A673 (cell line): Measurements from ENCODE around the gene ATOSB. TPM values are rescaled to one million over a fixed set of nuclear protein-coding genes. Genes with fewer than 3 reads are reported as not detected.

Source experiments
- BruUV-seq: library from RNA; stranded (reverse); fragments of 400-500 nt; replicated peaks from 2 replicates; lab custom pipeline; 2021; lab: Mats Ljungman, UMichigan
- CTCF ChIA-PET: fragments of 300-600 bp; sonication (Branson Sonifier 250); formaldehyde crosslinking; loops from one replicate; lab custom pipeline; 2022; ENCODE audit warnings: antibody characterized with exemption; lab: Charles Lee
- POLR2A ChIA-PET: fragments of 300-600 bp; sonication (Branson Sonifier 250); formaldehyde crosslinking; loops from one replicate; lab custom pipeline; 2022; ENCODE audit warnings: antibody characterized with exemption; ENCODE audit not compliant: low non-redundant PET; lab: Charles Lee
- DNase-seq: peaks from one replicate; pipeline ENCODE4 v3.0.0-alpha.2; 2015; ENCODE audit warnings: low spot score
- H3K27ac ChIP-seq: fragments of 200-600 bp; sonication (generic); 2 replicates; pipeline ENCODE4 v1.5.1; 2016; ENCODE audit warnings: mixed run types, low read depth, mild to moderate bottlenecking, mixed read lengths, antibody characterized with exemption, low read length; ENCODE audit not compliant: poor library complexity, severe bottlenecking
- H3K27me3 ChIP-seq: fragments of 200-600 bp; sonication (generic); replicated peaks from 2 replicates; pipeline ENCODE4 v1.6.1; 2017; ENCODE audit warnings: mixed run types, low read depth, mild to moderate bottlenecking, mixed read lengths, antibody characterized with exemption, low read length; ENCODE audit not compliant: insufficient read depth, poor library complexity
- H3K36me3 ChIP-seq: fragments of 200-600 bp; sonication (generic); 2 replicates; pipeline ENCODE4 v1.6.1; 2016; ENCODE audit warnings: mixed run types, mild to moderate bottlenecking, mixed read lengths, antibody characterized with exemption, low read length; ENCODE audit not compliant: insufficient read depth, poor library complexity, severe bottlenecking
- H3K4me1 ChIP-seq: fragments of 200-600 bp; sonication (generic); 2 replicates; pipeline ENCODE4 v1.6.1; 2017; ENCODE audit warnings: mixed run types, mild to moderate bottlenecking, mixed read lengths, antibody characterized with exemption, low read length; ENCODE audit not compliant: insufficient read depth, poor library complexity, severe bottlenecking
- H3K4me3 ChIP-seq: fragments of 200-600 bp; sonication (generic); 2 replicates; pipeline ENCODE4 v1.5.1; 2016; ENCODE audit warnings: low read depth, mixed run types, mild to moderate bottlenecking, mixed read lengths, low read length; ENCODE audit not compliant: poor library complexity, severe bottlenecking
- H3K9me3 ChIP-seq: fragments of 200-600 bp; sonication (generic); 2 replicates; pipeline ENCODE4 v1.6.1; 2016; ENCODE audit warnings: mixed run types, low read depth, mild to moderate bottlenecking, mixed read lengths, antibody characterized with exemption, low read length; ENCODE audit not compliant: poor library complexity, severe bottlenecking
- EZH2 ChIP-seq: fragments of 200-600 bp; sonication (generic); IDR thresholded peaks from 2 replicates; pipeline ENCODE4 v1.6.1; 2017; ENCODE audit warnings: borderline replicate concordance, low read depth, mild to moderate bottlenecking, mixed read lengths, antibody characterized with exemption, low read length; ENCODE audit not compliant: poor library complexity, severe bottlenecking
- intact Hi-C: fragments of 100-400 bp; cut with micrococcal nuclease; formaldehyde crosslinking; loops from one replicate; pipeline ENCODE4 v1.10.0; 2022; ENCODE audit not compliant: unreplicated experiment
- total RNA-seq: library from RNA; stranded (reverse); gene quantifications from 2 replicates; pipeline ENCODE4 v1.2.3, GENCODE V29; 2021
- TF ChIP-seq, protein P1 (sequence below): fragments of 300-800, 200-600 bp; sonication (generic); conservative IDR thresholded peaks from 2 replicates; pipeline ENCODE4 v1.5.1; 2017; ENCODE audit warnings: low read depth, mild to moderate bottlenecking, antibody characterized with exemption, low read length, moderate library complexity, mixed read lengths

Gene ATOSB
- total RNA-seq, 1 experiment from 2014 or later, result 7.4 TPM

DNA sequence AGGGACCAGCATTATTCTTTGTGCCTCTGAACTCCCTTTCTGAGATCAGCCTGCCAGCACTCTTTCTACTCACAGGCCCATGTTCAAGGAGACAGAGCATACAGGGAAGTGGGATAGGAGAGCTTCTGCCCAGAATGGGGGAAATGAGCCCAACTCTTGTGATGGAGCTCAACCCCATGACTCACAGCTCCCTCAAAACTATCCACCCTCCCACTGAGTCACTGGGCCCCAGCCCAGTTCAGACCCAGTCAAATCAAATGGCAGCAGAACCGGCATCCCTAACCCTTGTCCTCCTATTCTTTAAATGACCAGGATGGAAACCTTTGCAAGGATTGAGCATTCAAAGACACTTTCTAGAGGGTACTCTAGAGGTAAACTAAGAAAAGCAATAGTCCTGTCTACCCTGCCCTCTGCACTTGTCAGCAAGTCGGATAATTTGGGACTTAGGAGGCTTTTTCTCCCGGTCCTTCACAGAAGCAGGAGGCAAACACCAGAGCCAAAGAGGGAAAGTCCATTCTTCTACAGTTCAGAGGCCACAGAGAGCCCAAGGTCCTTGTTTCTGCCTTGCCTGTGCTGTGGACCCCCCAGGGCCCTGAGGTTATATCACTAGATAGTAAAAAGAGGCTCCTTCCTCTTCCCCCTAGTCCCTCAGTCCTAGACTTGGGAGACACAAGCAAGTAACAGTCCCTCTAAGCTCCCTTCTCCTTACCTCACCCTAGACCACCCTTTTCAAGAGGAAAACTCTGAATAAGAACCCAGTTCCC is 3.2 kb downstream of the ATOSB start:
- H3K4me3 ChIP-seq, result no peak overlapping the region
- ChIA-PET POLR2A (no interaction called here), CTCF (no interaction called here)
- TF ChIP-seq EZH2, result no peak
- TF ChIP-seq, protein P1, sequence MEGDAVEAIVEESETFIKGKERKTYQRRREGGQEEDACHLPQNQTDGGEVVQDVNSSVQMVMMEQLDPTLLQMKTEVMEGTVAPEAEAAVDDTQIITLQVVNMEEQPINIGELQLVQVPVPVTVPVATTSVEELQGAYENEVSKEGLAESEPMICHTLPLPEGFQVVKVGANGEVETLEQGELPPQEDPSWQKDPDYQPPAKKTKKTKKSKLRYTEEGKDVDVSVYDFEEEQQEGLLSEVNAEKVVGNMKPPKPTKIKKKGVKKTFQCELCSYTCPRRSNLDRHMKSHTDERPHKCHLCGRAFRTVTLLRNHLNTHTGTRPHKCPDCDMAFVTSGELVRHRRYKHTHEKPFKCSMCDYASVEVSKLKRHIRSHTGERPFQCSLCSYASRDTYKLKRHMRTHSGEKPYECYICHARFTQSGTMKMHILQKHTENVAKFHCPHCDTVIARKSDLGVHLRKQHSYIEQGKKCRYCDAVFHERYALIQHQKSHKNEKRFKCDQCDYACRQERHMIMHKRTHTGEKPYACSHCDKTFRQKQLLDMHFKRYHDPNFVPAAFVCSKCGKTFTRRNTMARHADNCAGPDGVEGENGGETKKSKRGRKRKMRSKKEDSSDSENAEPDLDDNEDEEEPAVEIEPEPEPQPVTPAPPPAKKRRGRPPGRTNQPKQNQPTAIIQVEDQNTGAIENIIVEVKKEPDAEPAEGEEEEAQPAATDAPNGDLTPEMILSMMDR, result no peak
- peaks cover 37% of the 10 kb centered on the region for H3K4me1 ChIP-seq
- H3K36me3 ChIP-seq, result peaks cover 5% of the 10 kb centered on the region
- H3K9me3 ChIP-seq, result no peaks in the 10 kb centered on the region
- no peak for DNase-seq
- no peaks in the 10 kb centered on the region for H3K27me3 ChIP-seq
- intact Hi-C loops, result loop anchor here (10.0 kb wide), 1 partner anchor 272 kb away; no protein-coding TSS in a partner anchor
- BruUV-seq, result no TSS peak
- H3K27ac ChIP-seq, result peak overlapping the region; percentile 63

- Histone ChIP-seq H3K27me3 (no peaks in the 10 kb centered on the region), H3K36me3 (peaks cover 5% of the 10 kb centered on the region), H3K4me3 (peak overlapping the region; percentile 78), H3K27ac (peak overlapping the region; percentile 78), H3K4me1 (peaks cover 33% of the 10 kb centered on the region), H3K9me3 (no peaks in the 10 kb centered on the region)
- ChIA-PET POLR2A (interaction anchor here (0.7 kb wide), 1 partner anchor 8 kb away, joined by 4 read pairs; the partner anchor contains the start of gene STOML2), CTCF (no interaction called here)
- TF ChIP-seq EZH2, result no peak
- TF ChIP-seq, protein P1, result no peak
- peak; percentile 99 for DNase-seq
- intact Hi-C loops, result loop anchor here (10.0 kb wide), 1 partner anchor 274 kb away; no protein-coding TSS in a partner anchor
- BruUV-seq, result no TSS peak
Measured at GRCh38 chr9:35111001-35111933, 4.4 kb downstream of the ATOSB start.

DNA sequence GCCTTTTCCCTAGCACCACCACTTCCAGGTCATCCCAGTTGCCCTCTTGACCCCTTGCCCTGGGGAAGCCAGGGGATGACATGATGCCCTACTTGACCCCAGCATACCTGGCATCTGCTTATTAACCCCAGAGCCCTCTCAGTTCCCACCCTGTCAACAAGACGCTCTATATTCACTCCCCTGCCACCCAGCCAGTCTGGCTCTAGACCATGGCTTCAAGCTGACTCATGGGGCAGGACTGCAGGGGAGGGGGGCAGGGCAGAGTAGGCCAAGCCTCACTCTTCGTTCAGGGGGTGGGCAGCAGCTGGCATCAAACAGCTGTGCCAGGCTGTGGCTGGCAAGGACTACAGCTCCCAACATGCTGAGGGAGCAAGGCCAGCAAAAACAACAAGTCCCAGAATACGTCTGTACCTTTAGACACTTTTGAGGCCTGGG is 5.3 kb downstream of the ATOSB start:
- intact Hi-C loops, result loop anchor here (10.0 kb wide), 1 partner anchor 274 kb away; no protein-coding TSS in a partner anchor
- POLR2A ChIA-PET, result no interaction called here
- H3K27me3 ChIP-seq, result no peaks in the 10 kb centered on the region
- no peak overlapping the region for H3K27ac ChIP-seq
- H3K9me3 ChIP-seq, result no peaks in the 10 kb centered on the region
- H3K4me1 ChIP-seq, result peaks cover 32% of the 10 kb centered on the region
- H3K36me3 ChIP-seq, result peaks cover 5% of the 10 kb centered on the region
- TF ChIP-seq, protein P1, result no peak
- no peak for TF ChIP-seq EZH2
- CTCF ChIA-PET, result no interaction called here
- no TSS peak for BruUV-seq
- H3K4me3 ChIP-seq, result peak overlapping the region; percentile 78
- DNase-seq, result peak; percentile 31
